ENCODE results near the gene ETV6.

ETV6 gene

DNA sequence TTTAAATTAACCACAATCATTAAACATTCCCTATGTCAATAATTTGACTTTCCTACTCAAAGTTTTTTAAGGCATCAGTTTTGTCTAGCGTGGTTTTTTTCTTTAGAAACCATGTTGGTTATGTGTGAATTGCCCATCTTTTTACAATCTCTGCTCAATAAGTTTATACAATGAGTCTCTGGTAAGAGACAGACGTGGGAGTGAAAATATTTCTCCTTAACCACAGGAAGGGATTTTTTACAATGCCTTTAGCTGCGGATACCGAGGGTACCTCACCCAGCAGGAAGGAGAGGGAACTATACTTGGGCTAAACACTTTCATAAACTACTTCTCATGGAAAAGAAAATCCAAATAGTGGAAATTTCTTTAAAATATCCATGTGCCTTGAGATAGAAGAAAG is 229.8 kb downstream of the ETV6 start:
- Histone ChIP-seq H3K4me1 (ENCODE audit: low read depth, poor library complexity, severe bottlenecking) (no peaks in the 10 kb centered on the region), H2AFZ (ENCODE audit: low read depth) (no peak overlapping the region), H4K20me1 (ENCODE audit: insufficient read depth) (no peaks in the 10 kb centered on the region), H3K9ac (no peak overlapping the region), H3K4me2 (no peak overlapping the region), H3K4me3 (IDR thresholded peaks at IDR 0.05; ENCODE audit: insufficient read depth, low read depth, low read length) (no peak overlapping the region), H3K79me2 (ENCODE audit: insufficient read depth, low read depth) (no peaks in the 10 kb centered on the region), H3K27ac (no peak overlapping the region), H3K36me3 (ENCODE audit: insufficient read depth) (no peaks in the 10 kb centered on the region), H3K27me3 (ENCODE audit: insufficient read depth, low read depth) (no peaks in the 10 kb centered on the region)
- TF ChIP-seq, protein P1, sequence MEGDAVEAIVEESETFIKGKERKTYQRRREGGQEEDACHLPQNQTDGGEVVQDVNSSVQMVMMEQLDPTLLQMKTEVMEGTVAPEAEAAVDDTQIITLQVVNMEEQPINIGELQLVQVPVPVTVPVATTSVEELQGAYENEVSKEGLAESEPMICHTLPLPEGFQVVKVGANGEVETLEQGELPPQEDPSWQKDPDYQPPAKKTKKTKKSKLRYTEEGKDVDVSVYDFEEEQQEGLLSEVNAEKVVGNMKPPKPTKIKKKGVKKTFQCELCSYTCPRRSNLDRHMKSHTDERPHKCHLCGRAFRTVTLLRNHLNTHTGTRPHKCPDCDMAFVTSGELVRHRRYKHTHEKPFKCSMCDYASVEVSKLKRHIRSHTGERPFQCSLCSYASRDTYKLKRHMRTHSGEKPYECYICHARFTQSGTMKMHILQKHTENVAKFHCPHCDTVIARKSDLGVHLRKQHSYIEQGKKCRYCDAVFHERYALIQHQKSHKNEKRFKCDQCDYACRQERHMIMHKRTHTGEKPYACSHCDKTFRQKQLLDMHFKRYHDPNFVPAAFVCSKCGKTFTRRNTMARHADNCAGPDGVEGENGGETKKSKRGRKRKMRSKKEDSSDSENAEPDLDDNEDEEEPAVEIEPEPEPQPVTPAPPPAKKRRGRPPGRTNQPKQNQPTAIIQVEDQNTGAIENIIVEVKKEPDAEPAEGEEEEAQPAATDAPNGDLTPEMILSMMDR (conservative IDR thresholded peaks at IDR 0.05; ENCODE audit: low read depth, low read length) = no peak

DNA sequence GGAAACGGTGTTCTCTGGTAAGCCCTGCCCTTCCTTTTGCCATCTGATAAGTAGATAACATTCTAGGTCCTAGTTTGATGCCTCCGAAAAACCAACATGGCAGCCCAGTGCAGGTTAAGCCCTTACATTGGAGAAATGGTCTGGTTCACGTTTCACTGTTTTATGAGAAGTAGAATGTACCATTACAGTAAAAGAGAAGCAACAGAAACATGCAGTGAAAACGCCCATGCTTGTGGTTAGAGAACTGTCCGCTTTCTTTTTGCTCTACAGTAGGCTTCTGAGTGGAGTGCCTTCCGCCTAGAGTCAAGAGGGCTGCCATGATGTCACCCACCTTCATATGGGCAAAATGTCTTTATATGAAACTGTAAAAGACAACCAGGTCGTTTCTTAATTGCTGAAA is 230.9 kb downstream of the ETV6 start:
- H3K36me3 ChIP-seq (ENCODE audit: insufficient read depth) = no peaks in the 10 kb centered on the region
- H3K4me1 ChIP-seq (ENCODE audit: low read depth, poor library complexity, severe bottlenecking) = no peaks in the 10 kb centered on the region
- H4K20me1 ChIP-seq (ENCODE audit: insufficient read depth) = no peaks in the 10 kb centered on the region
- H3K4me2 ChIP-seq = no peak overlapping the region
- H2AFZ ChIP-seq (ENCODE audit: low read depth) = no peak overlapping the region
- no peak overlapping the region for H3K9ac ChIP-seq
- no peaks in the 10 kb centered on the region for H3K79me2 ChIP-seq (ENCODE audit: insufficient read depth, low read depth)
- no peaks in the 10 kb centered on the region for H3K27me3 ChIP-seq (ENCODE audit: insufficient read depth, low read depth)
- TF ChIP-seq, protein P1 (conservative IDR thresholded peaks at IDR 0.05; ENCODE audit: low read depth, low read length) = no peak
- H3K4me3 ChIP-seq (IDR thresholded peaks at IDR 0.05; ENCODE audit: insufficient read depth, low read depth, low read length) = no peak overlapping the region
- H3K27ac ChIP-seq = no peak overlapping the region

GRCh38 chr12:11881835-11882234 is 232.4 kb downstream of the ETV6 start:
- H3K36me3 ChIP-seq (ENCODE audit: insufficient read depth) = no peaks in the 10 kb centered on the region
- no peaks in the 10 kb centered on the region for H3K79me2 ChIP-seq (ENCODE audit: insufficient read depth, low read depth)
- H4K20me1 ChIP-seq (ENCODE audit: insufficient read depth) = no peaks in the 10 kb centered on the region
- H2AFZ ChIP-seq (ENCODE audit: low read depth) = no peak overlapping the region
- no peak overlapping the region for H3K4me2 ChIP-seq
- TF ChIP-seq, protein P1 (conservative IDR thresholded peaks at IDR 0.05; ENCODE audit: low read depth, low read length) = no peak
- H3K4me3 ChIP-seq (IDR thresholded peaks at IDR 0.05; ENCODE audit: insufficient read depth, low read depth, low read length) = no peak overlapping the region
- H3K4me1 ChIP-seq (ENCODE audit: low read depth, poor library complexity, severe bottlenecking) = no peaks in the 10 kb centered on the region
- H3K9ac ChIP-seq = no peak overlapping the region
- H3K27me3 ChIP-seq (ENCODE audit: insufficient read depth, low read depth) = no peaks in the 10 kb centered on the region
- H3K27ac ChIP-seq = no peak overlapping the region

- TF ChIP-seq, protein P1 (conservative IDR thresholded peaks at IDR 0.05; ENCODE audit: low read depth, low read length) = no peak
- H3K4me3 ChIP-seq (IDR thresholded peaks at IDR 0.05; ENCODE audit: insufficient read depth, low read depth, low read length) = no peak overlapping the region
- H3K79me2 ChIP-seq (ENCODE audit: insufficient read depth, low read depth) = no peaks in the 10 kb centered on the region
- no peak overlapping the region for H3K27ac ChIP-seq
- no peaks in the 10 kb centered on the region for H3K27me3 ChIP-seq (ENCODE audit: insufficient read depth, low read depth)
- no peaks in the 10 kb centered on the region for H3K4me1 ChIP-seq (ENCODE audit: low read depth, poor library complexity, severe bottlenecking)
- no peak overlapping the region for H2AFZ ChIP-seq (ENCODE audit: low read depth)
- no peaks in the 10 kb centered on the region for H3K36me3 ChIP-seq (ENCODE audit: insufficient read depth)
- H4K20me1 ChIP-seq (ENCODE audit: insufficient read depth) = no peaks in the 10 kb centered on the region
- no peak overlapping the region for H3K4me2 ChIP-seq
- no peak overlapping the region for H3K9ac ChIP-seq
These were observed 233.0 kb downstream of the ETV6 start for GRCh38 chr12:11882301-11883019.

Data from KMS-11 (cell line).